NCI-H524 treated with DMSO at 0.1 percent for 48 hours (cell line): ENCODE measurements around the gene CD52.

Experiments used
- DNase-seq: peaks from one replicate; lab custom pipeline; 2025; lab: John Stamatoyannopoulos, UW

Gene CD52

GRCh38 chr1:26335774-26336476, 18.2 kb downstream of the CD52 start:
- DNase-seq, result no peak

- DNase-seq, result no peak
Observed at GRCh38 chr1:26336477-26337205, 18.9 kb downstream of the CD52 start.

- DNase-seq, result no peak
Observed at GRCh38 chr1:26337206-26337535, 19.4 kb downstream of the CD52 start.

GRCh38 chr1:26337625-26338024, 19.9 kb downstream of the CD52 start:
- DNase-seq, result no peak

- no peak for DNase-seq
Observed at GRCh38 chr1:26338670-26339069, 20.9 kb downstream of the CD52 start.

- no peak for DNase-seq
Observed at GRCh38 chr1:26340047-26340481, 22.3 kb downstream of the CD52 start.

- DNase-seq, result no peak
Observed at GRCh38 chr1:26344147-26344920, 26.6 kb downstream of the CD52 start.

- no peak for DNase-seq
Observed at GRCh38 chr1:26345718-26346117, 28.0 kb downstream of the CD52 start.

GRCh38 chr1:26346274-26347033, 28.7 kb downstream of the CD52 start:
- no peak for DNase-seq

GRCh38 chr1:26349188-26349876, 31.6 kb downstream of the CD52 start:
- DNase-seq, result no peak

- DNase-seq, result no peak
Observed at GRCh38 chr1:26349877-26350244, 32.1 kb downstream of the CD52 start.

- no peak for DNase-seq
Observed at GRCh38 chr1:26350343-26350700, 32.6 kb downstream of the CD52 start.

GRCh38 chr1:26350701-26351589, 33.2 kb downstream of the CD52 start:
- no peak for DNase-seq

GRCh38 chr1:26351590-26352337, 34.0 kb downstream of the CD52 start:
- DNase-seq, result no peak

GRCh38 chr1:26352338-26352679, 34.6 kb downstream of the CD52 start:
- DNase-seq, result no peak

- DNase-seq, result no peak
Observed at GRCh38 chr1:26353210-26353859, 35.6 kb downstream of the CD52 start.

- DNase-seq, result no peak
Observed at GRCh38 chr1:26353976-26354820, 36.4 kb downstream of the CD52 start, which contains the start of gene CRYBG2. TSS of gene CRYBG2 (minus strand) at chr1:26354130. CDS start at chr1:26346657, 7,473 bp downstream.

GRCh38 chr1:26354972-26355371, 37.2 kb downstream of the CD52 start:
- DNase-seq, result no peak

GRCh38 chr1:26356106-26356505, 38.3 kb downstream of the CD52 start:
- DNase-seq, result no peak
